Keratinocyte (primary cell): ENCODE data around the gene ITPKB. TPM values are rescaled to one million over a fixed set of nuclear protein-coding genes. Genes with fewer than 3 reads are reported as not detected.

Experiments
- DNase-seq: peaks from one replicate; pipeline ENCODE4 v3.0.0-alpha.2; 2011; ENCODE audit warnings: low read depth, missing footprints, low spot score
- FAIRE-seq: peaks from 2 replicates; lab custom pipeline; 2011; peaks lifted over from hg19 to GRCh38; lab: Jason Lieb, UNC
- H2AFZ ChIP-seq: 2 replicates; pipeline ENCODE4 v1.6.0; 2012; ENCODE audit warnings: low read length, control low read depth, inconsistent platforms; ENCODE audit not compliant: control insufficient read depth
- H3K27ac ChIP-seq: 2 replicates; pipeline ENCODE4 v1.5.1; 2011; ENCODE audit warnings: low read length; ENCODE audit not compliant: control insufficient read depth, insufficient read depth
- H3K27me3 ChIP-seq: 3 replicates; pipeline ENCODE4 v1.6.0; 2011; ENCODE audit warnings: low read length; ENCODE audit not compliant: control insufficient read depth, insufficient read depth; ENCODE audit errors: extremely low read depth
- H3K36me3 ChIP-seq, 2 experiments: 2 replicates in 1 of 2; 3 replicates in 1 of 2; pipeline ENCODE4 v1.5.1; 2011; ENCODE audit warnings: low read length in 2 of 2, mild to moderate bottlenecking in 1 of 2; ENCODE audit not compliant: control insufficient read depth in 2 of 2, insufficient read depth in 2 of 2; ENCODE audit errors: extremely low read depth in 1 of 2
- H3K4me1 ChIP-seq: 3 replicates; pipeline ENCODE4 v1.5.1; 2011; ENCODE audit warnings: low read length; ENCODE audit not compliant: control insufficient read depth, insufficient read depth; ENCODE audit errors: extremely low read depth
- H3K4me2 ChIP-seq: 3 replicates; pipeline ENCODE4 v1.6.0; 2011; ENCODE audit warnings: low read depth, low read length; ENCODE audit not compliant: control insufficient read depth, insufficient read depth; ENCODE audit errors: extremely low read depth
- H3K4me3 ChIP-seq, 3 experiments: fragments of 200-600 bp in 1 of 3; sonication (generic) in 1 of 3; 2 replicates in 2 of 3; 3 replicates in 1 of 3; pipeline ENCODE4 v1.5.1; 2011 to 2016; ENCODE audit warnings: low read length in 3 of 3, mild to moderate bottlenecking in 3 of 3, control low read depth in 2 of 3, inconsistent platforms in 1 of 3, low read depth in 1 of 3, mixed read lengths in 1 of 3, mixed run types in 1 of 3, moderate library complexity in 1 of 3; ENCODE audit not compliant: control insufficient read depth in 2 of 3, insufficient read depth in 2 of 3; ENCODE audit errors: extremely low read depth in 1 of 3
- H3K79me2 ChIP-seq: 2 replicates; pipeline ENCODE4 v1.6.0; 2012; ENCODE audit warnings: low read length; ENCODE audit not compliant: control insufficient read depth, insufficient read depth
- H3K9ac ChIP-seq: 3 replicates; pipeline ENCODE4 v1.6.0; 2011; ENCODE audit warnings: low read length; ENCODE audit not compliant: control insufficient read depth, insufficient read depth; ENCODE audit errors: extremely low read depth
- H3K9me1 ChIP-seq: 3 replicates; pipeline ENCODE4 v1.6.0; 2011; ENCODE audit warnings: low read length; ENCODE audit not compliant: control insufficient read depth, insufficient read depth; ENCODE audit errors: extremely low read depth
- H3K9me3 ChIP-seq: 2 replicates; pipeline ENCODE4 v1.5.1; 2012; ENCODE audit warnings: low read depth, low read length; ENCODE audit not compliant: control insufficient read depth
- H4K20me1 ChIP-seq: 3 replicates; pipeline ENCODE4 v1.6.0; 2011; ENCODE audit warnings: low read length; ENCODE audit not compliant: control insufficient read depth, insufficient read depth; ENCODE audit errors: extremely low read depth
- CTCF ChIP-seq, 3 experiments: IDR thresholded peaks in 1 of 3; conservative IDR thresholded peaks in 1 of 3; optimal IDR thresholded peaks in 1 of 3; 2 replicates in 2 of 3; 3 replicates in 1 of 3; pipeline versions ENCODE3 to v1.5.1; 2011; ENCODE audit warnings: low read length in 3 of 3, mild to moderate bottlenecking in 3 of 3, moderate library complexity in 2 of 3, control low read depth in 1 of 3, inconsistent platforms in 1 of 3; ENCODE audit not compliant: insufficient read depth in 2 of 3; ENCODE audit errors: extremely low read depth in 1 of 3
- EZH2 ChIP-seq: IDR thresholded peaks from one replicate; pipeline ENCODE4 v1.6.1; 2012; ENCODE audit warnings: inconsistent platforms, mild to moderate bottlenecking, low read length, moderate library complexity
- dilution Hi-C: fragments of 300-500 bp; cut with MboI; formaldehyde crosslinking; loops from one replicate; pipeline ENCODE4 v1.7.0; 2020; ENCODE audit warnings: low sequenced_read_pairs; ENCODE audit not compliant: extremely low pct_ligation_motif_present
- polyA plus RNA-seq, 5 experiments: library from polyadenylated mRNA; depleted of rRNA in 3 of 5; stranded (reverse) in 3 of 5; stranded (forward) in 1 of 5; unstranded in 1 of 5; fragments of >200 nt; gene quantifications; 1 replicate in 1 of 5; 2 replicates in 3 of 5; 3 replicates in 1 of 5; pipeline versions ENCODE4 v1.2.1 to v1.2.3, GENCODE V29; 2011 to 2012; ENCODE audit warnings: missing spikeins in 2 of 5, low read depth in 1 of 5, low replicate concordance in 1 of 5

The ITPKB gene
- polyA plus RNA-seq, 1 donor (not counting 4 experiments of a cell fraction or from before 2014, with no cell fraction given) = 3.2 TPM

- dilution Hi-C loops = no loop called here
- no peak for DNase-seq
- Histone ChIP-seq H3K4me3 (no peak overlapping the region), H3K9me1 (no peaks in the 10 kb centered on the region), H3K9me3 (peaks cover 6% of the 10 kb centered on the region), H2AFZ (no peak overlapping the region), H4K20me1 (no peaks in the 10 kb centered on the region), H3K79me2 (peaks cover 4% of the 10 kb centered on the region), H3K4me2 (no peak overlapping the region), H3K36me3 (peaks cover 0 to 2% of the 10 kb centered on the region in 2 experiments), H3K27ac (no peak overlapping the region), H3K9ac (no peak overlapping the region), H3K4me1 (peaks cover 6% of the 10 kb centered on the region), H3K27me3 (no peaks in the 10 kb centered on the region)
- FAIRE-seq = no peak
- TF ChIP-seq EZH2 = no peak
- TF ChIP-seq CTCF (optimal IDR thresholded peaks at IDR 0.05 in 1 of 3, IDR thresholded peaks at IDR 0.05 in 1 of 3, conservative IDR thresholded peaks at IDR 0.05 in 1 of 3; ENCODE audit: extremely low read depth in 1 of 3, insufficient read depth in 2 of 3, low read length in 3 of 3) = no peak
Observed at GRCh38 chr1:226716577-226716976, 22.5 kb downstream of the ITPKB start.

- FAIRE-seq (peak; percentile 87), DNase-seq (peak; percentile 68)
- H3K9me1 ChIP-seq = peaks cover 3% of the 10 kb centered on the region
- H3K4me2 ChIP-seq = no peak overlapping the region
- H3K9me3 ChIP-seq = peaks cover 6% of the 10 kb centered on the region
- H3K4me3 ChIP-seq = no peak overlapping the region
- peaks cover 0 to 2% of the 10 kb centered on the region in 2 experiments for H3K36me3 ChIP-seq
- no peak overlapping the region for H2AFZ ChIP-seq
- peaks cover 18% of the 10 kb centered on the region for H3K4me1 ChIP-seq
- dilution Hi-C loops = no loop called here
- no peaks in the 10 kb centered on the region for H4K20me1 ChIP-seq
- H3K79me2 ChIP-seq = peaks cover 3% of the 10 kb centered on the region
- H3K27me3 ChIP-seq = no peaks in the 10 kb centered on the region
- H3K27ac ChIP-seq = no peak overlapping the region
- TF ChIP-seq EZH2 (no peak), CTCF (optimal IDR thresholded peaks at IDR 0.05 in 1 of 3, IDR thresholded peaks at IDR 0.05 in 1 of 3, conservative IDR thresholded peaks at IDR 0.05 in 1 of 3; ENCODE audit: extremely low read depth in 1 of 3, insufficient read depth in 2 of 3, low read length in 3 of 3) (no peak)
- no peak overlapping the region for H3K9ac ChIP-seq
Observed at GRCh38 chr1:226714148-226714547, 24.9 kb downstream of the ITPKB start.
